IPS DF 4.7 (cell line): Measurements from ENCODE around the gene TIMMDC1.
"Not testable (repeated sequence)": the region's sequence is repeated elsewhere in the genome, so short reads cannot be mapped to it uniquely, and the experiment has no call there.

Experiments
- DNase-seq: peaks from one replicate; pipeline ENCODE4 v3.0.0-alpha.2; 2013; ENCODE audit warnings: low spot score; ENCODE audit errors: extremely low read depth

Gene TIMMDC1

DNA sequence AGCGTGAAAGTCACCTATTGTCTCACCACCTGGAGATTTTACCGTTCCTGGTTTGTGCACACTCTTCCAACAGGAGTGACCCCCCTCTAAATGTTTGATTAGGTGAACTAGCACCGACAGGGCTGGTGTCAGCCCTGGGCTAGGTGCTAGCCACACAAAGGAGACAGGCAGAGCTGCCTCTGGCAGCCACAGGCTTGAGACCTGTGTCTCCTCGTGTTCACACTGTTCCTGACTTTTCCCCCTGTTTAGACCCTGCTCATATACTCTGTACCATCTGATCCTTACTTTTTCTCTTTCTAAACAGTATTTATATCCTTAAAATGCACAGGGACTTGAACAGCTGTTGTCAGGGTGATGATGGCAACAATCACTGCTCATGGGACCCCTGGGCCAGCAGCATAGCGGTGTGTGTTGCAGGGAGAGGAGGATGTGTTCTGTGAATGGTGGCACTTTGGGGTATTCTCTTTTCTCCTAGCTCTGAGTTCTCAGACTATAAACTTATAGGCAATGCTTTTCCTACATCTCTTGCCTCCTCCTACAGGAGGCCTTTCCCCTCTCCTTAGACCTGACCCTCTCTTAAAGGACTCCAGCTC, 55.6 kb downstream of the TIMMDC1 start:
- no peak for DNase-seq

DNA sequence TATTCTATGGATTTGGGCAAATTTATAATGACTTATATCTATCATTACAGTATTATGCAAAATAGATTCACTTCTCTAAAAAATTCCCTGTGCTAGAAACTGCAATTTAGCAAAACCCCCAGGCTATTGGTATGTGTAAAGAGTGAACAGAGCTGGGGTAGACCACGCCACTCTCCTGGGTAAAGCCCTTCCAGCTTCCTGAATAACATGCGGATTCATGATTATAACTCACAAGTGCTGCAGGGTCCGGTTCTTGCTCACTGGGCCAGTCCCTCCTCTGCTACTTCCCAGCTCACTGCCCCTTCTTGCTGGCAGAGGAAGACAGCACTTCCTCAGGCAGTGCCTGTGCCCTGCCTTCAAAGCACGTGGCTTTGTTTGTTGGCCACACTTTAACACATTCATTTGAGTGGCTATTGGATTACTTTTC, 57.0 kb downstream of the TIMMDC1 start:
- DNase-seq = no peak

DNA sequence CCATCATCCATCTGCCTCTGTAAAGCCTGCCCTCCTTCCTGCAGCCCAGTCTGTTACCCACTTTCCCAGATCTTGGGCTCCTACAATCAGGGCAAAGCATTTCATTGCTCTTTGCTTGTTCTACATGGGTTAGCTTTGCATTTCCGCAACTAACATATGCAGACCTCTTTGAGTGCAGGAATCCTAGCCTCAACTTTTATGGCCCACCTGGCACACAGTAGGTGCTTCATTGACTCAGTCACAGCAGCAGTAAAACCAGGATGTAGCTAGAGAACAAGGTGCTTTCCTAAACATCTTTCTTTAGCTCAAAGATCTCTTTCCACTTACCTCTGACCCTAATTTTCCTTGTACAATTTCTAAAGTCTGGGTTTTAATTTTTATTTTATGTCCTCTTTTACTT, 57.6 kb downstream of the TIMMDC1 start:
- DNase-seq = no peak

DNA sequence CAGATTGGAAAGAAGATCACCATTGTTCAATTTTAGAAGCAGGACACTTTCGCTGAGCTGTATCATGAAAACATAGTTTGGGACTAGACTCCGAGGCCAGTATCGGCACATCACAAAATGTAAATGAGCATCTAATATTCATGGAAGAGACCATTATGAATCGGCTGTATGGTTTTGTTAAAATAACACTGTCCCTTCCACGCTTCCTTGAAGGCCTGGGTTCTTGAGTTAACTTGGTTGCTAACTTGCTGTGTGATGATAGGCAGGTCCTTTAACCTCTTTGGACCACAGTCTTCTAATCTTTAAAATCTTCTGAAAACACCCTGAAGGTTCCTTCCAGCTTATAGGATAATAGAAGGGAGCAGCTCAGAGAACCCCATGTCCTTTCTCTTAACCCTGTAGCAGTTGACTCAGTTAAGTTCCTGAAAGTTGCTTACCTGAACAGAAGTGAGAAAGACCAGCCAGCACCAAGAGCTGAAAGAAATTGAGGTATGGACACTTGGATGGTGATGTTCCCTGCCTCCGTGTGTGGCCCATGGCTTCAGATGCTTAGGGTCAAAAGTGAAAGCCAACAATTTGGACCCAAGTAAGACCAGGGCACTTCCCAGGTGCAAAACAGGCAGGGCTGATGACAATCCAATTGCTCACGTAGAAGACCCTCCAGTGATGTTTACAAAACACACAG, 59.0 kb downstream of the TIMMDC1 start:
- no peak for DNase-seq

DNA sequence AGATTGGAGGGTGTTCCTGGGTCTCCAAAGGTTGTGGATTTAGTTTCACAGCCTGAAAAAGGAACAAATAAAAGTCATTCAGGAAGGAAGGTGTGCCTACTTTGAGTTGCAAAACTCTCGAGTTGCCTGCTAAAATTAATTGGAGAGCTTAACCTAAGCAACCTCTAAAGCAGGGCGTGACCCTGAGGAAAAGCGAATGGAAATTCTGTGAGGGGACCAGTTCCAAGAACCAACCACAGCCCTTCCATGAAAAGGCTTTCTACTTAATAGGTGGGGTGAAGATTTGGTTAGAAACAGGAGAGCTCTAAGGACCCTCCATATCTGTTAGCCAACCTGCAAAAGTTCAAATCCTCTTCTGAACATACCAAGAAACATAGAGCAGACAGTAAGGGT, 59.5 kb downstream of the TIMMDC1 start:
- no peak for DNase-seq

DNA sequence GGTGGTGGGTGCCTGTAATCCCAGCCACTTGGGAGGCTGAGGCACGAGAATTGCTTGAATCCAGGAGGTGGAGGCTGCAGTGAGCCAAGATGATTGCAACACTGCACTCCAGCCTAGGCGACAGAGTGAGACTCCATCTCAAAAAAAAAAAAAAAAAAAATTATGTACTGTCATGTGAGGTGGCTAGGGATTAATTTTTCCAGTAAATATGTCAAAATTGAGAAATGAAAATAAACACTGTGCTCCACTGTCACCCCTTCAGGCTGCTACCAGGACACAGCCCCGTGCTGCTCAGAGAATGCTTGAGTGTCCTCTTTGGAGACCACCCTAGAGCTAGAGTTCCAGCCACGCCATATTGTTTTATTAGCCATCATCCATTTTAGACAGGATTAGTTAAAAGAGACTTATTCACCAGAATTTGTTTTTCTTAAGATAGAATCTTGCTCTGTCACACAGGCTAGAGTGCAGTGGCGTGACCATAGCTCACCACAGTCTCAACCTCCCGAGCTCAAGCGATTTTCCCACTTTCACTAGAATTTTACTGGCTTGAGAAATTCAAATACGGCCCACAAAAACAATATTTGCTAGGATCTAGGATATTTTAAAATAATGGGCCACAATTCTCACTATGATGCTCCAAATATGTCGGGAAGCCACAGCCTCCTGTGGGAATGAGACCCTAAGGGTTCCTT, 60.4 kb downstream of the TIMMDC1 start:
- DNase-seq = no peak

DNA sequence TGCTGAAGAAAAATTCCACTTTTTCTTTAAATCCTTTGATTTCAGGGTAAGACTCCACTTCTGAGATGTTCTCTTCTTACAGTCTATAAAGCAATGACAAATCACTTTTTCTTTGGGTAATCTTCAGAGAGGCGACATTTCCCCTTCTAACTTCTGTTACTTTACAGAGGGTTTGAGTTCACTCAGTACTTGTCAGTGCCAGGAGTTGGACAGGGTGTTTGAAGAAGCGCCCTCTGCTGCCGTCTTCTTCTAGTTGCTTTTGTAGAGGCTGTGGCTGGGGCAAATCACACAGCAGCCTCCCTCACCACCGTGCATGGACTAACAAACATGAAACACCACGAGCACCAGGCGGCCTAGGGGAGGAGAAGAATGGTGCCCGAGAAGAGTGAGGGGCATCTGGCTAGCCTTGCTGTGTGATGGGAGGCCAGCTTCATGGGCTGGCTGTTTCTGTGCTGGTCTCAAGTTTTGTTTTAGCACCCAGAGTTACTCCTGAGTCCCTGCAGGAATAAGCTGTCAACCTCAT, 61.2 kb downstream of the TIMMDC1 start, which contains the start of gene CD80:
Gene CD80 (minus strand): TSS at position 174 of the 523 bp plus-strand sequence. CDS start 1,886 bp downstream, outside the sequence.
- peak; percentile 44 for DNase-seq

DNA sequence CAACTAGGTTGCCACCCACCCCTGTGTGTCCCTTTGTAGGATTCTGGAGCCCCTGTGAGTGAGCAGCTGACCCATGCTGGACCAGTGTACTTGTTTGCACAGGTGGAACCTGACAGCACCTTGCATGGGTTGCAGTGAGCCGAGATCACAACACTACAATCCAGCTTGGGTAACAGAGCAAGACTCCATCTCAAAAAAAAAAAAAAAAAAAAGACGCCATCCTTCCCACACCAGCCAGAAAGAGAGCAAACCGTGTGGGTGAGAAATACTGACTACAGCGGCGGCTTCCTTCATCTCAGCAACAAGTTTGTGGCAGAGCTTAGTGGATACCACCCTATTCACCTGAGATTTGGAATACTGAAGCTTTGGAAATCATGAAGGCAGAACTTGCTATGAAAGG, 61.8 kb downstream of the TIMMDC1 start:
- DNase-seq = no peak

DNA sequence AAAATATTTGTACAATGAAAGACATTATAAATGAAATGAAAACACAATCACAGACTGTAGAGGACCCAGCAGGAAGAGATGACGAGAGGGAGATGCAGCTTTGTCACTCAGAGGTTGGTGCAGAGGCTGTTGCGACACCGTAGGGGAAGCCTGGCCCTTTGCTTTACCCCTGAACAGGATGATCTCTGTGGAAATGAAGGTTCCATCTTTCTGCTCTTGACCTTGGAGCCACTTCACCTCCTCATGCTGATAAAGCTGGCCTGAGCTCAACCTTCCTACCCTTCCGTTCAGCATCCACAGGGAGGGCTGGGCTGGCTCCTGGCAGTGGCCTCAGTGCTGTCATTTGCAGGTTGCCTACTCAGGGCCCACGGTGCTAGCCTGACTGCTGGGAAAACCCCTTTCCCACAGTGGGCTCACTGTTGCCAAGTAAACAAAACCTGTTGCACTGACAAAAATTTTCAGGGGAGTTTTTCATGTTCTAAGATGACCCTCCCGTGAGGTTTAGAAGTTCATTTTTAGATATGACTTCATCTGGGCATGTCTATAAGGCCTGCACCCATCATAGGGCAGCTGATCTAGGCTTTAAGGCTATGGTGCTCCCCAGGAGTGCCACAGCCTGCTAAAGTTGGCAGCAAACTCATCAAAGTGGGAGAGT, 64.1 kb downstream of the TIMMDC1 start:
- DNase-seq = no peak

DNA sequence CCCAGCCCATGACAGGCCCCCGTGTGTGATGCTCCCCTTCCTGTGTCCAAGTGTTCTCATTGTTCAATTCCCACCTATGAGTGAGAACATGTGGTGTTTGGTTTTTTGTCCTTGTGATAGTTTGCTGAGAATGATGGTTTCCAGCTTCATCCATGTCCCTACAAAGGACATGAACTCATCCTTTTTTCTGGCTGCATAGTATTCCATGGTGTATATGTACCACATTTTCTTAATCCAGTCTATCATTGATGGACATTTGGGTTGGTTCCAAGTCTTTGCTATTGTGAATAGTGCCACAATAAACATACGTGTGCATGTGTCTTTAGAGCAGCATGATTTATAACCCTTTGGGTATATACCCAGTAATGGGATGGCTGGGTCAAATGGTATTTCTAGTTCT, 65.0 kb downstream of the TIMMDC1 start:
- DNase-seq = not testable (repeated sequence)

DNA sequence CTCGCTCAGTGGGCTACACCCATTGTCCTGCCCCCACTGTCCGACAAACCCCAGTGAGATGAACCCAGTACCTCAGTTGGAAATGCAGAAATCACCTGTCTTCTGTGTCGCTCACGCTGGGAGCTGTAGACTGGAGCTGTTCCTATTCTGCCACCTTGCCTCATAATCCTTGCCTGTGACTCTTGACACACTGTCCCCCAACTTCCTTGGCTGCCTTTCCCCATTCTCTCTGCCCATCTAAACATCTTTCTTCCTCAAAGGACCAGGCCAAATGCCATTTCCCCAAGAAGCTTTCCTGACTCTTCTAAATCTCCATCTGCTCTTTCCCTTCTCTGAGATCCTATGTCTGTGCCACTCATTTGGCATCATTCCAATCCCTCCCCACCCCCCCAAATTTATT, 70.8 kb downstream of the TIMMDC1 start:
- DNase-seq = no peak

DNA sequence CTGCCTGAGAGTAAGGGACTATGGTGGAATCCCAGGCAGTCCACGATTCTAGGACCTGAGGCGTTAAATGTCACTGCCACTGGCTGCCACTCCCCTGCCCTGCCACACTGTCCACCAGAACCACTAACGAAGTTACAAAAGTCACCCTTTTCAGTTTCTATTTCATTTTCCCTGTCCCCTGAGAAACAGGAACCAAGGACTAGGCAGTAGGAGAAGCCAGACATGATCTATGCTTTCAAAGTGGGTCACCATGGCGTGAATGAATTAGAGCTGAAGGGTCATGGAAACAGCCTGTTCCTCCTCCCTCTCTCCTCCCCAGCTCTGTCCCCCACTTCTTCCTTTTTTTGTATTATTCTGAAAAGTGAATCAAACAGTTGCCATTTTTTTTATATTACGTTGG, 71.9 kb downstream of the TIMMDC1 start:
- DNase-seq = no peak

DNA sequence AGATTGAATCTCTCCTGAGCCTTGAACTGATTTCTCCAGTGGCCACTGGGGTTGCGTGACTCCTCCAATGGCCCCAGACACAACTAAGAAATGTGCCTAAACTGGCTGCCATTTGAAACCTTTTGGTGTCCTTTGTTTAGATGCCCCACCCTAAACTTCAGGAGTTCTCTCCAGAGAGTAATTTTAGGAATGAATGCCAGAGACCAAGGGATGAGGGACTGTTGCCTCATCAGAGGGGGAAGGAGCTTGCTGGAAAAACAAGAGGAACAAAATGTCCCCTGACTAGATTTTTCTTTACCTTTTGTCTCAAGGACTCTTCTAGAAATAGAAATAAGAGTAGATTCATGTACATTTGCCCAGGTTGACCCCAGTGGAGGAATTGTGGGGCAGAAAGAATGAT, 72.9 kb downstream of the TIMMDC1 start:
- DNase-seq = no peak

DNA sequence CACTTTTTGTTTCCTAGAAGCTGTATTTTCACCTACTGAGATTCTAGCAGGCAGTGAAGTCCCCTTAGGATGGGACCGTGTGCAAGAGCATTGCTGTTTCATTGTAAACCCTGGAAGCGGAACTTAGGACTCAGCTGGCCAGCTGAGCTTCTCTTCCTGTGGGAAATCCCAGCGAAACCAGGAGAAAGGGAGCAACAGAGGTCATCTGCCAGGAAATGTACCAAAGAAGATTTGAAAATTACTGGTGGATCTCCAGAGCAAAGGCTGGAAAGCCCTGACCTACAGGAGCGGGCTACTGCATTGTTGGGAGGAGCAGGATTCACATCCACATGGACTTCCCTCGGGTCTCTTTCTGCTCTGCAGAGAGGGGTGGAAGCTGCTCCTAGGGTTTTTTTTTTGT, 73.3 kb downstream of the TIMMDC1 start:
- DNase-seq = no peak
